ENCODE measurements around the gene PGGHG.

The PGGHG gene

GRCh38 chr11:255816-256215 lies 33.1 kb upstream of the PGGHG start:
- Histone ChIP-seq H3K4me2 (ENCODE audit: low read length) (no peak overlapping the region), H3K9me3 (ENCODE audit: low read length) (no peaks in the 10 kb centered on the region), H3K36me3 (ENCODE audit: insufficient read depth, low read length) (peaks cover 30% of the 10 kb centered on the region), H3K27ac (ENCODE audit: low read depth, low read length, poor library complexity, severe bottlenecking) (no peak overlapping the region), H3K79me2 (ENCODE audit: insufficient read depth, low read length) (no peaks in the 10 kb centered on the region), H2AFZ (ENCODE audit: low read length) (no peak overlapping the region), H4K20me1 (ENCODE audit: insufficient read depth, low read length) (no peaks in the 10 kb centered on the region), H3K4me1 (ENCODE audit: insufficient read depth, low read length, severe bottlenecking) (peaks cover 16% of the 10 kb centered on the region), H3K9ac (ENCODE audit: low read length) (no peak overlapping the region), H3K4me3 (ENCODE audit: low read depth, low read length, poor library complexity, severe bottlenecking) (no peak overlapping the region), H3K9me2 (ENCODE audit: low read depth, low read length) (no peaks in the 10 kb centered on the region), H3F3A (ENCODE audit: insufficient read depth, low read length) (no peaks in the 10 kb centered on the region), H3K27me3 (ENCODE audit: insufficient read depth, low read length) (no peaks in the 10 kb centered on the region)
- no peak for TF ChIP-seq EZH2 (IDR thresholded peaks at IDR 0.05; ENCODE audit: borderline replicate concordance, low read length)
- no peak for TF ChIP-seq CTCF (IDR thresholded peaks at IDR 0.05; ENCODE audit: low read length)

GRCh38 chr11:256952-257737 lies 31.8 kb upstream of the PGGHG start:
- Histone ChIP-seq H2AFZ (ENCODE audit: low read length) (no peak overlapping the region), H3K79me2 (ENCODE audit: insufficient read depth, low read length) (no peaks in the 10 kb centered on the region), H3K9me2 (ENCODE audit: low read depth, low read length) (no peaks in the 10 kb centered on the region), H3K4me1 (ENCODE audit: insufficient read depth, low read length, severe bottlenecking) (peaks cover 16% of the 10 kb centered on the region), H3K4me3 (ENCODE audit: low read depth, low read length, poor library complexity, severe bottlenecking) (no peak overlapping the region), H3K27ac (ENCODE audit: low read depth, low read length, poor library complexity, severe bottlenecking) (peak overlapping the region; percentile 48), H3K4me2 (ENCODE audit: low read length) (peak overlapping the region; percentile 16; the same call in 1 of the 2 replicates), H3K36me3 (ENCODE audit: insufficient read depth, low read length) (peaks cover 17% of the 10 kb centered on the region), H4K20me1 (ENCODE audit: insufficient read depth, low read length) (no peaks in the 10 kb centered on the region), H3K27me3 (ENCODE audit: insufficient read depth, low read length) (no peaks in the 10 kb centered on the region), H3F3A (ENCODE audit: insufficient read depth, low read length) (no peaks in the 10 kb centered on the region), H3K9me3 (ENCODE audit: low read length) (0 out of 2 replicates have a peak, but pooled peaks cover 4% of the 10 kb centered on the region), H3K9ac (ENCODE audit: low read length) (peak overlapping the region; percentile 27; the same call in 1 of the 2 replicates)
- TF ChIP-seq EZH2 (IDR thresholded peaks at IDR 0.05; ENCODE audit: borderline replicate concordance, low read length) (no peak), CTCF (IDR thresholded peaks at IDR 0.05; ENCODE audit: low read length) (no peak)

GRCh38 chr11:257766-258493 lies 31.0 kb upstream of the PGGHG start:
- Histone ChIP-seq H3K36me3 (ENCODE audit: insufficient read depth, low read length) (peaks cover 9% of the 10 kb centered on the region), H3K27ac (ENCODE audit: low read depth, low read length, poor library complexity, severe bottlenecking) (peak overlapping the region; percentile 48), H3K79me2 (ENCODE audit: insufficient read depth, low read length) (no peaks in the 10 kb centered on the region), H3K27me3 (ENCODE audit: insufficient read depth, low read length) (no peaks in the 10 kb centered on the region), H3K9me2 (ENCODE audit: low read depth, low read length) (no peaks in the 10 kb centered on the region), H3K4me3 (ENCODE audit: low read depth, low read length, poor library complexity, severe bottlenecking) (no peak overlapping the region), H3K4me2 (ENCODE audit: low read length) (peak overlapping the region; percentile 16; the same call in 1 of the 2 replicates), H3F3A (ENCODE audit: insufficient read depth, low read length) (no peaks in the 10 kb centered on the region), H2AFZ (ENCODE audit: low read length) (no peak overlapping the region), H3K4me1 (ENCODE audit: insufficient read depth, low read length, severe bottlenecking) (peaks cover 16% of the 10 kb centered on the region), H3K9ac (ENCODE audit: low read length) (no peak overlapping the region; the same call in 1 of the 2 replicates), H4K20me1 (ENCODE audit: insufficient read depth, low read length) (no peaks in the 10 kb centered on the region), H3K9me3 (ENCODE audit: low read length) (0 out of 2 replicates have a peak, but pooled peaks cover 4% of the 10 kb centered on the region)
- TF ChIP-seq CTCF (IDR thresholded peaks at IDR 0.05; ENCODE audit: low read length) (peak; percentile 46; the same call in 1 of the 2 replicates), EZH2 (IDR thresholded peaks at IDR 0.05; ENCODE audit: borderline replicate concordance, low read length) (no peak)
